CD8-positive, alpha-beta memory T cell (primary cell): Measurements from ENCODE around the gene FTSJ1. TPM values are rescaled to one million over a fixed set of nuclear protein-coding genes. Genes with fewer than 3 reads are reported as not detected.

Experiments used
- CTCF ChIA-PET: fragments of 350-600 bp; sonication (Branson Sonifier 250); formaldehyde crosslinking; loops from one replicate; lab custom pipeline; 2021; ENCODE audit warnings: antibody characterized with exemption; lab: Charles Lee
- POLR2A ChIA-PET: fragments of 350-600 bp; sonication (Branson Sonifier 250); formaldehyde crosslinking; loops from one replicate; lab custom pipeline; 2021; ENCODE audit warnings: antibody characterized with exemption; lab: Charles Lee
- DNase-seq, 5 donors: peaks; one replicate each; pipeline versions ENCODE4 v3.0.0 to v3.0.0-alpha.2; 2020 to 2022; ENCODE audit warnings: mixed read lengths in 1 of 5
- H3K27ac ChIP-seq: one replicate; pipeline ENCODE4 v1.7.0; 2013; ENCODE audit warnings: low read depth, mild to moderate bottlenecking, low read length, moderate library complexity
- H3K27me3 ChIP-seq: 2 replicates; pipeline ENCODE4 v1.7.0; 2013; ENCODE audit warnings: low read length, mild to moderate bottlenecking; ENCODE audit not compliant: insufficient read depth, poor library complexity, severe bottlenecking
- H3K36me3 ChIP-seq: 2 replicates; pipeline ENCODE4 v1.7.0; 2013; ENCODE audit warnings: mild to moderate bottlenecking, low read length, moderate library complexity; ENCODE audit not compliant: insufficient read depth
- H3K4me1 ChIP-seq: 2 replicates; pipeline ENCODE4 v1.7.0; 2013; ENCODE audit warnings: mild to moderate bottlenecking, low read length, moderate library complexity; ENCODE audit not compliant: insufficient read depth
- H3K4me3 ChIP-seq: 2 replicates; pipeline ENCODE4 v1.7.0; 2013; ENCODE audit warnings: mild to moderate bottlenecking, low read length
- H3K9me3 ChIP-seq: 2 replicates; pipeline ENCODE4 v1.7.0; 2013; ENCODE audit warnings: mild to moderate bottlenecking, low read length
- H3K27ac Mint-ChIP-seq, 8 donors: one replicate each; pipeline ENCODE4 v1.8.0; 2020 to 2021; ENCODE audit warnings: mixed read lengths in 8 of 8, mild to moderate bottlenecking in 6 of 8, inconsistent platforms in 3 of 8, moderate library complexity in 3 of 8
- H3K27me3 Mint-ChIP-seq, 2 donors: one replicate each; pipeline ENCODE4 v1.8.0; 2020 to 2021; ENCODE audit warnings: mixed read lengths in 2 of 2, mild to moderate bottlenecking in 1 of 2, moderate library complexity in 1 of 2
- H3K36me3 Mint-ChIP-seq, 3 donors: one replicate each; pipeline ENCODE4 v1.8.0; 2020 to 2021; ENCODE audit warnings: mixed read lengths in 3 of 3, inconsistent platforms in 1 of 3, mild to moderate bottlenecking in 1 of 3
- H3K4me1 Mint-ChIP-seq, 3 donors: one replicate each; pipeline ENCODE4 v1.8.0; 2020 to 2021; ENCODE audit warnings: mixed read lengths in 3 of 3, inconsistent platforms in 1 of 3, mild to moderate bottlenecking in 1 of 3
- H3K4me3 Mint-ChIP-seq, 7 donors: one replicate each; pipeline ENCODE4 v1.8.0; 2020 to 2021; ENCODE audit warnings: mixed read lengths in 7 of 7, mild to moderate bottlenecking in 6 of 7, moderate library complexity in 4 of 7, inconsistent platforms in 2 of 7
- H3K9me3 Mint-ChIP-seq, 5 donors: one replicate each; pipeline ENCODE4 v1.8.0; 2020 to 2022; ENCODE audit warnings: mixed read lengths in 5 of 5, mild to moderate bottlenecking in 3 of 5, moderate library complexity in 2 of 5, inconsistent platforms in 1 of 5
- polyA plus RNA-seq: library from polyadenylated mRNA; unstranded; fragments of 300-500 nt; fragmentation: Illumina TruSeq; gene quantifications from one replicate; pipeline ENCODE4 v1.2.3, GENCODE V29; 2021
- total RNA-seq, 2 experiments: library from RNA; stranded (reverse); gene quantifications; one replicate each; pipeline ENCODE4 v1.2.3, GENCODE V29; 2021

FTSJ1 gene
- total and polyA plus RNA-seq, 3 experiments from 2014 or later, result 69.4 to 107 (median 105) TPM

- no peaks in the 10 kb centered on the region for H3K9me3 Mint-ChIP-seq
- ChIA-PET CTCF (no interaction called here), POLR2A (no interaction called here)
- Histone ChIP-seq H3K27ac (no peak overlapping the region), H3K9me3 (no peaks in the 10 kb centered on the region), H3K4me3 (no peak overlapping the region), H3K27me3 (no peaks in the 10 kb centered on the region), H3K4me1 (peaks cover 14% of the 10 kb centered on the region), H3K36me3 (no peaks in the 10 kb centered on the region)
- DNase-seq, result no peak
- peaks cover 24 to 39% (median 31%) of the 10 kb centered on the region in 3 donors for H3K4me1 Mint-ChIP-seq
- peaks cover 0 to 7% of the 10 kb centered on the region in 2 donors for H3K27me3 Mint-ChIP-seq
- peak overlapping the region in 3 of 7 donors; percentile 3 to 49 (median 33) for H3K4me3 Mint-ChIP-seq
- H3K36me3 Mint-ChIP-seq, result peaks cover 0 to 55% (median 4%) of the 10 kb centered on the region in 3 donors
- peak overlapping the region in 4 of 8 donors; percentile 1 to 96 (median 62) for H3K27ac Mint-ChIP-seq
Observed at GRCh38 chrX:48478806-48479205, 2.8 kb downstream of the FTSJ1 start.

GRCh38 chrX:48480142-48480541 lies 4.1 kb downstream of the FTSJ1 start:
- POLR2A ChIA-PET, result no interaction called here
- Mint-ChIP-seq H3K27me3 (peaks cover 0 to 3% of the 10 kb centered on the region in 2 donors), H3K4me3 (no peak overlapping the region), H3K4me1 (peaks cover 24 to 35% (median 29%) of the 10 kb centered on the region in 3 donors), H3K27ac (peak overlapping the region in 1 of 8 donors; percentile 25), H3K36me3 (peaks cover 0 to 55% (median 4%) of the 10 kb centered on the region in 3 donors), H3K9me3 (no peaks in the 10 kb centered on the region)
- H3K27me3 ChIP-seq, result no peaks in the 10 kb centered on the region
- CTCF ChIA-PET, result no interaction called here
- peaks cover 14% of the 10 kb centered on the region for H3K4me1 ChIP-seq
- no peaks in the 10 kb centered on the region for H3K36me3 ChIP-seq
- H3K9me3 ChIP-seq, result no peaks in the 10 kb centered on the region
- no peak overlapping the region for H3K27ac ChIP-seq
- no peak for DNase-seq
- no peak overlapping the region for H3K4me3 ChIP-seq

- H3K27me3 ChIP-seq, result no peaks in the 10 kb centered on the region
- Mint-ChIP-seq H3K9me3 (no peaks in the 10 kb centered on the region), H3K4me3 (no peak overlapping the region), H3K36me3 (peaks cover 0 to 55% (median 4%) of the 10 kb centered on the region in 3 donors), H3K4me1 (peaks cover 22 to 31% (median 24%) of the 10 kb centered on the region in 3 donors), H3K27ac (peak overlapping the region in 1 of 8 donors; percentile 30), H3K27me3 (peaks cover 0 to 3% of the 10 kb centered on the region in 2 donors)
- no peaks in the 10 kb centered on the region for H3K36me3 ChIP-seq
- peaks cover 14% of the 10 kb centered on the region for H3K4me1 ChIP-seq
- ChIA-PET POLR2A (no interaction called here), CTCF (no interaction called here)
- DNase-seq, result no peak
- no peak overlapping the region for H3K27ac ChIP-seq
- no peak overlapping the region for H3K4me3 ChIP-seq
- H3K9me3 ChIP-seq, result no peaks in the 10 kb centered on the region
Observed at GRCh38 chrX:48480583-48480982, 4.6 kb downstream of the FTSJ1 start.

GRCh38 chrX:48482526-48482925 lies 6.5 kb downstream of the FTSJ1 start:
- POLR2A ChIA-PET, result no interaction called here
- CTCF ChIA-PET, result no interaction called here
- Mint-ChIP-seq H3K4me3 (no peak overlapping the region), H3K36me3 (peaks cover 0 to 56% (median 4%) of the 10 kb centered on the region in 3 donors), H3K27me3 (peaks cover 0 to 3% of the 10 kb centered on the region in 2 donors), H3K4me1 (peaks cover 6 to 14% (median 12%) of the 10 kb centered on the region in 3 donors), H3K27ac (no peak overlapping the region), H3K9me3 (no peaks in the 10 kb centered on the region)
- H3K27me3 ChIP-seq, result no peaks in the 10 kb centered on the region
- no peak overlapping the region for H3K4me3 ChIP-seq
- no peaks in the 10 kb centered on the region for H3K9me3 ChIP-seq
- H3K4me1 ChIP-seq, result peaks cover 2% of the 10 kb centered on the region
- H3K27ac ChIP-seq, result no peak overlapping the region
- DNase-seq, result no peak
- no peaks in the 10 kb centered on the region for H3K36me3 ChIP-seq

GRCh38 chrX:48487362-48487798 lies 11.4 kb downstream of the FTSJ1 start:
- Mint-ChIP-seq H3K4me1 (no peaks in the 10 kb centered on the region), H3K27me3 (no peaks in the 10 kb centered on the region), H3K27ac (no peak overlapping the region), H3K4me3 (no peak overlapping the region), H3K36me3 (peaks cover 0 to 18% (median 2%) of the 10 kb centered on the region in 3 donors), H3K9me3 (no peaks in the 10 kb centered on the region)
- H3K27me3 ChIP-seq, result no peaks in the 10 kb centered on the region
- H3K36me3 ChIP-seq, result no peaks in the 10 kb centered on the region
- CTCF ChIA-PET, result no interaction called here
- no peak overlapping the region for H3K27ac ChIP-seq
- no peaks in the 10 kb centered on the region for H3K9me3 ChIP-seq
- no peak overlapping the region for H3K4me3 ChIP-seq
- DNase-seq, result no peak
- no peaks in the 10 kb centered on the region for H3K4me1 ChIP-seq
- POLR2A ChIA-PET, result no interaction called here

- no peak overlapping the region for H3K4me3 Mint-ChIP-seq
- ChIA-PET POLR2A (no interaction called here), CTCF (no interaction called here)
- no peak overlapping the region for H3K27ac ChIP-seq
- H3K9me3 ChIP-seq, result no peaks in the 10 kb centered on the region
- H3K36me3 Mint-ChIP-seq, result peaks cover 0 to 12% (median 0%) of the 10 kb centered on the region in 3 donors
- H3K4me1 ChIP-seq, result no peaks in the 10 kb centered on the region
- no peaks in the 10 kb centered on the region for H3K36me3 ChIP-seq
- no peaks in the 10 kb centered on the region for H3K9me3 Mint-ChIP-seq
- H3K27me3 ChIP-seq, result no peaks in the 10 kb centered on the region
- no peak overlapping the region for H3K27ac Mint-ChIP-seq
- DNase-seq, result no peak
- H3K27me3 Mint-ChIP-seq, result no peaks in the 10 kb centered on the region
- no peak overlapping the region for H3K4me3 ChIP-seq
- H3K4me1 Mint-ChIP-seq, result no peaks in the 10 kb centered on the region
Observed at GRCh38 chrX:48488034-48488433, 12.0 kb downstream of the FTSJ1 start.

GRCh38 chrX:48489296-48489695 lies 13.3 kb downstream of the FTSJ1 start:
- ChIA-PET POLR2A (no interaction called here), CTCF (no interaction called here)
- Mint-ChIP-seq H3K4me1 (no peaks in the 10 kb centered on the region), H3K27me3 (no peaks in the 10 kb centered on the region), H3K27ac (no peak overlapping the region), H3K9me3 (no peaks in the 10 kb centered on the region), H3K4me3 (no peak overlapping the region), H3K36me3 (peaks cover 0 to 5% (median 0%) of the 10 kb centered on the region in 3 donors)
- H3K4me1 ChIP-seq, result no peaks in the 10 kb centered on the region
- H3K9me3 ChIP-seq, result no peaks in the 10 kb centered on the region
- no peak overlapping the region for H3K4me3 ChIP-seq
- no peaks in the 10 kb centered on the region for H3K27me3 ChIP-seq
- DNase-seq, result no peak
- H3K36me3 ChIP-seq, result no peaks in the 10 kb centered on the region
- H3K27ac ChIP-seq, result no peak overlapping the region

- no peaks in the 10 kb centered on the region for H3K27me3 Mint-ChIP-seq
- CTCF ChIA-PET, result no interaction called here
- no peak overlapping the region for H3K4me3 ChIP-seq
- H3K9me3 Mint-ChIP-seq, result no peaks in the 10 kb centered on the region
- no peaks in the 10 kb centered on the region for H3K4me1 Mint-ChIP-seq
- no peaks in the 10 kb centered on the region for H3K36me3 ChIP-seq
- peaks cover 0 to 5% (median 0%) of the 10 kb centered on the region in 3 donors for H3K36me3 Mint-ChIP-seq
- H3K27ac Mint-ChIP-seq, result no peak overlapping the region
- no peak overlapping the region for H3K4me3 Mint-ChIP-seq
- H3K27me3 ChIP-seq, result no peaks in the 10 kb centered on the region
- DNase-seq, result no peak
- H3K9me3 ChIP-seq, result no peaks in the 10 kb centered on the region
- H3K27ac ChIP-seq, result no peak overlapping the region
- H3K4me1 ChIP-seq, result no peaks in the 10 kb centered on the region
- POLR2A ChIA-PET, result no interaction called here
Observed at GRCh38 chrX:48489892-48490291, 13.9 kb downstream of the FTSJ1 start.
